K562 (cell line): Measurements from ENCODE around the gene NDOR1. TPM values are rescaled to one million over a fixed set of nuclear protein-coding genes. Genes with fewer than 3 reads are reported as not detected.

Source experiments
- BMI1 ChIP-seq: fragments of 150-350 bp; IDR thresholded peaks from 2 replicates; pipeline ENCODE4 v1.6.1; 2014; ENCODE audit warnings: low read length
- CCAR2 ChIP-seq: fragments of 200-400 bp; formaldehyde crosslinking; IDR thresholded peaks from 2 replicates; pipeline ENCODE4 v1.6.1; 2017; ENCODE audit warnings: mild to moderate bottlenecking, low read depth, low read length
- CHAMP1 ChIP-seq: fragments of 450-650 bp; IDR thresholded peaks from 2 replicates; pipeline ENCODE4 v1.6.1; 2016; ENCODE audit warnings: mild to moderate bottlenecking
- COPS2 ChIP-seq: fragments of 450-650 bp; conservative IDR thresholded peaks from 2 replicates; pipeline ENCODE4 v1.6.1; 2016; ENCODE audit warnings: mild to moderate bottlenecking, moderate library complexity
- E2F1 ChIP-seq: sonication (generic); formaldehyde crosslinking; IDR thresholded peaks from 2 replicates; pipeline ENCODE4 v1.8.1; 2023; ENCODE audit warnings: mild to moderate bottlenecking, missing genetic modification reagents, moderate library complexity
- KAT2B ChIP-seq: IDR thresholded peaks from one replicate; pipeline ENCODE4 v1.6.1; 2012; ENCODE audit warnings: low read depth, mild to moderate bottlenecking, control low read depth, inconsistent platforms, low read length, moderate library complexity
- KHSRP ChIP-seq: fragments of 450-650 bp; IDR thresholded peaks from 2 replicates; pipeline ENCODE4 v1.6.1; 2017
- MEIS2 ChIP-seq: fragments of 450-650 bp; IDR thresholded peaks from 2 replicates; pipeline ENCODE4 v1.6.1; 2014; ENCODE audit warnings: mild to moderate bottlenecking; ENCODE audit not compliant: partially characterized antibody
- NFIC ChIP-seq: fragments of 450-650 bp; IDR thresholded peaks from 2 replicates; pipeline ENCODE4 v1.6.1; 2017; ENCODE audit warnings: mild to moderate bottlenecking, inconsistent platforms
- NRF1 ChIP-seq, 2 experiments: fragments of 450-650 bp; IDR thresholded peaks in 1 of 2; conservative IDR thresholded peaks in 1 of 2; 2 replicates each; pipeline ENCODE4 v1.6.1; 2014; ENCODE audit warnings: mild to moderate bottlenecking in 2 of 2
- TAF7 ChIP-seq: fragments of 450-650 bp; IDR thresholded peaks from 2 replicates; pipeline ENCODE4 v1.6.1; 2016; ENCODE audit warnings: missing genetic modification characterization, missing compliant biosample characterization
- THRAP3 ChIP-seq: fragments of 450-650 bp; IDR thresholded peaks from 2 replicates; pipeline ENCODE4 v1.6.1; 2016; ENCODE audit warnings: mild to moderate bottlenecking, inconsistent platforms, borderline replicate concordance
- XRCC3 ChIP-seq: fragments of 450-650 bp; IDR thresholded peaks from 2 replicates; pipeline ENCODE4 v1.6.1; 2017; ENCODE audit warnings: mild to moderate bottlenecking, moderate library complexity
- ZKSCAN8 ChIP-seq: fragments of 200-800 bp; sonication (Bioruptor generic); IDR thresholded peaks from 2 replicates; pipeline ENCODE4 v1.6.1; 2016; ENCODE audit warnings: missing genetic modification characterization, missing compliant biosample characterization
- ZNF586 ChIP-seq: fragments of 450-650 bp; formaldehyde crosslinking; conservative IDR thresholded peaks from 2 replicates; pipeline ENCODE4 v1.4.0; 2020; ENCODE audit warnings: mild to moderate bottlenecking, moderate library complexity
- polyA plus RNA-seq, 8 experiments: library from polyadenylated mRNA; depleted of rRNA in 4 of 8; stranded (reverse) in 5 of 8; unstranded in 3 of 8; fragments of >200 nt; fragmentation: Nextera tagmentation in 2 of 8; fragmentation: Illumina TruSeq in 1 of 8; extraction: Ambion mirVana in 2 of 8; extraction: Trizol in 1 of 8; gene quantifications; 2 replicates each; pipeline versions ENCODE4 v1.2.1 to v1.2.3, GENCODE V29; 2011 to 2014; ENCODE audit warnings: inconsistent platforms in 1 of 8, missing spikeins in 1 of 8
- total RNA-seq, 7 experiments: library from RNA; depleted of rRNA in 6 of 7; stranded (reverse); fragments of >200 nt in 6 of 7; fragmentation: Illumina TruSeq in 2 of 7; extraction: Trizol in 2 of 7; gene quantifications; 2 replicates each; pipeline versions ENCODE4 v1.2.1 to v1.2.3, GENCODE V29; 2011 to 2021; ENCODE audit warnings: low replicate concordance in 1 of 7
- TF ChIP-seq, protein P1 (sequence below): fragments of 450-650 bp; formaldehyde crosslinking; IDR thresholded peaks from 2 replicates; pipeline ENCODE4 v1.4.0; 2022; ENCODE audit warnings: mild to moderate bottlenecking, moderate library complexity
- TF ChIP-seq, protein P2 (sequence below): fragments of 200-800 bp; sonication (Bioruptor generic); IDR thresholded peaks from 2 replicates; pipeline ENCODE4 v1.6.1; 2017; ENCODE audit warnings: missing genetic modification characterization, missing compliant biosample characterization
- TF ChIP-seq, protein P3 (sequence below): fragments of 250-450 bp; sonication (Bioruptor Pico); IDR thresholded peaks from 2 replicates; pipeline ENCODE4 v1.5.0; 2020; ENCODE audit warnings: mild to moderate bottlenecking

NDOR1 gene
- total and polyA plus RNA-seq, 9 of the 15 experiments (the other 6 are each of a cell fraction or from before 2014, with no cell fraction given) = 0.06 to 36.9 (median 6.9) TPM

GRCh38 chr9:137223078-137223970, 17.8 kb downstream of the NDOR1 start (continued):
- TF ChIP-seq CHAMP1 = no peak
- TF ChIP-seq KAT2B = no peak
- peak; percentile 92 for TF ChIP-seq MEIS2
- TF ChIP-seq, protein P1, sequence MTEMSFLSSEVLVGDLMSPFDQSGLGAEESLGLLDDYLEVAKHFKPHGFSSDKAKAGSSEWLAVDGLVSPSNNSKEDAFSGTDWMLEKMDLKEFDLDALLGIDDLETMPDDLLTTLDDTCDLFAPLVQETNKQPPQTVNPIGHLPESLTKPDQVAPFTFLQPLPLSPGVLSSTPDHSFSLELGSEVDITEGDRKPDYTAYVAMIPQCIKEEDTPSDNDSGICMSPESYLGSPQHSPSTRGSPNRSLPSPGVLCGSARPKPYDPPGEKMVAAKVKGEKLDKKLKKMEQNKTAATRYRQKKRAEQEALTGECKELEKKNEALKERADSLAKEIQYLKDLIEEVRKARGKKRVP = no peak
- no peak for TF ChIP-seq THRAP3
- TF ChIP-seq, protein P2, sequence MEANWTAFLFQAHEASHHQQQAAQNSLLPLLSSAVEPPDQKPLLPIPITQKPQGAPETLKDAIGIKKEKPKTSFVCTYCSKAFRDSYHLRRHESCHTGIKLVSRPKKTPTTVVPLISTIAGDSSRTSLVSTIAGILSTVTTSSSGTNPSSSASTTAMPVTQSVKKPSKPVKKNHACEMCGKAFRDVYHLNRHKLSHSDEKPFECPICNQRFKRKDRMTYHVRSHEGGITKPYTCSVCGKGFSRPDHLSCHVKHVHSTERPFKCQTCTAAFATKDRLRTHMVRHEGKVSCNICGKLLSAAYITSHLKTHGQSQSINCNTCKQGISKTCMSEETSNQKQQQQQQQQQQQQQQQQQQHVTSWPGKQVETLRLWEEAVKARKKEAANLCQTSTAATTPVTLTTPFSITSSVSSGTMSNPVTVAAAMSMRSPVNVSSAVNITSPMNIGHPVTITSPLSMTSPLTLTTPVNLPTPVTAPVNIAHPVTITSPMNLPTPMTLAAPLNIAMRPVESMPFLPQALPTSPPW (CRISPR knock-in tag) = peak; percentile 55
- TF ChIP-seq ZKSCAN8 = no peak
- TF ChIP-seq BMI1 = no peak
- TF ChIP-seq COPS2 = no peak
- TF ChIP-seq XRCC3 = no peak
- TF ChIP-seq ZNF586 = no peak
- no peak for TF ChIP-seq NFIC
- no peak for TF ChIP-seq TAF7 (tag)
- TF ChIP-seq NRF1 (conservative IDR thresholded peaks at IDR 0.05 in 1 of 2, IDR thresholded peaks at IDR 0.05 in 1 of 2) = peak; percentile 97
- TF ChIP-seq, protein P3, sequence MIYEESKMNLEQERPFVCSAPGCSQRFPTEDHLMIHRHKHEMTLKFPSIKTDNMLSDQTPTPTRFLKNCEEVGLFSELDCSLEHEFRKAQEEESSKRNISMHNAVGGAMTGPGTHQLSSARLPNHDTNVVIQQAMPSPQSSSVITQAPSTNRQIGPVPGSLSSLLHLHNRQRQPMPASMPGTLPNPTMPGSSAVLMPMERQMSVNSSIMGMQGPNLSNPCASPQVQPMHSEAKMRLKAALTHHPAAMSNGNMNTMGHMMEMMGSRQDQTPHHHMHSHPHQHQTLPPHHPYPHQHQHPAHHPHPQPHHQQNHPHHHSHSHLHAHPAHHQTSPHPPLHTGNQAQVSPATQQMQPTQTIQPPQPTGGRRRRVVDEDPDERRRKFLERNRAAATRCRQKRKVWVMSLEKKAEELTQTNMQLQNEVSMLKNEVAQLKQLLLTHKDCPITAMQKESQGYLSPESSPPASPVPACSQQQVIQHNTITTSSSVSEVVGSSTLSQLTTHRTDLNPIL (CRISPR knock-in tag) = no peak
- TF ChIP-seq KHSRP = no peak
- no peak for TF ChIP-seq E2F1 (CRISPR knock-in tag)
- no peak for TF ChIP-seq CCAR2
